DOHH2 (cell line): ENCODE data around the gene C14orf132.

Experiments used
- EZH2phosphoT487 ChIP-seq: fragments of 200-600 bp; sonication (generic); IDR thresholded peaks from 2 replicates; pipeline ENCODE4 v1.6.1; 2017; ENCODE audit warnings: borderline replicate concordance, mild to moderate bottlenecking, antibody characterized with exemption, low read length, moderate library complexity, mixed read lengths
- TF ChIP-seq, protein P1 (sequence below): fragments of 200-600 bp; sonication (generic); IDR thresholded peaks from one replicate; pipeline ENCODE4 v1.5.1; 2014; ENCODE audit warnings: antibody characterized with exemption, mild to moderate bottlenecking, low read depth, low read length; ENCODE audit not compliant: poor library complexity, severe bottlenecking

DNA sequence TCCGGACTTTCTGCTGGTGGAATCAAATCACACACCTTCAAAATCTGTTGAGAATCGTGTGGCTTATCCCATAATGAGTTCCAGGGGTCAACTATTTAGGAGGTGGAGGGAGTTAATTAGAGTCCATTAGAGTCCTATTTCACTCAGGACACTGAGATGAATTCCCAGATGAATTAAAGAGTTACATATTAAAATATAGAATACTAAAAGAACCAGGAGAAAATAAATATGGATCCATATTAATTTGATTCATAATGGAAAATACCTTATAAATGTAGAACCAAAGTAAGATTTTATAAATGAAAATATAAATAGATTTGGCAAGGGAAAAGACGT lies 44.6 kb upstream of the C14orf132 start:
- no peak for TF ChIP-seq EZH2phosphoT487
- TF ChIP-seq, protein P1, sequence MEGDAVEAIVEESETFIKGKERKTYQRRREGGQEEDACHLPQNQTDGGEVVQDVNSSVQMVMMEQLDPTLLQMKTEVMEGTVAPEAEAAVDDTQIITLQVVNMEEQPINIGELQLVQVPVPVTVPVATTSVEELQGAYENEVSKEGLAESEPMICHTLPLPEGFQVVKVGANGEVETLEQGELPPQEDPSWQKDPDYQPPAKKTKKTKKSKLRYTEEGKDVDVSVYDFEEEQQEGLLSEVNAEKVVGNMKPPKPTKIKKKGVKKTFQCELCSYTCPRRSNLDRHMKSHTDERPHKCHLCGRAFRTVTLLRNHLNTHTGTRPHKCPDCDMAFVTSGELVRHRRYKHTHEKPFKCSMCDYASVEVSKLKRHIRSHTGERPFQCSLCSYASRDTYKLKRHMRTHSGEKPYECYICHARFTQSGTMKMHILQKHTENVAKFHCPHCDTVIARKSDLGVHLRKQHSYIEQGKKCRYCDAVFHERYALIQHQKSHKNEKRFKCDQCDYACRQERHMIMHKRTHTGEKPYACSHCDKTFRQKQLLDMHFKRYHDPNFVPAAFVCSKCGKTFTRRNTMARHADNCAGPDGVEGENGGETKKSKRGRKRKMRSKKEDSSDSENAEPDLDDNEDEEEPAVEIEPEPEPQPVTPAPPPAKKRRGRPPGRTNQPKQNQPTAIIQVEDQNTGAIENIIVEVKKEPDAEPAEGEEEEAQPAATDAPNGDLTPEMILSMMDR = no peak
